WI38 (cell line): Measurements from ENCODE around the gene MXRA8.
"Not testable (repeated sequence)": the region's sequence is repeated elsewhere in the genome, so short reads cannot be mapped to it uniquely, and the experiment has no call there.

ENCODE experiments used
- H3K4me3 ChIP-seq: 2 replicates; pipeline ENCODE4 v1.5.1; 2011; ENCODE audit warnings: low read depth, mild to moderate bottlenecking, control low read depth, low read length
- TF ChIP-seq, protein P1 (sequence below): IDR thresholded peaks from 2 replicates; pipeline ENCODE4 v1.5.1; 2012; ENCODE audit warnings: low read depth, mild to moderate bottlenecking, control low read depth, low read length

Gene MXRA8

DNA sequence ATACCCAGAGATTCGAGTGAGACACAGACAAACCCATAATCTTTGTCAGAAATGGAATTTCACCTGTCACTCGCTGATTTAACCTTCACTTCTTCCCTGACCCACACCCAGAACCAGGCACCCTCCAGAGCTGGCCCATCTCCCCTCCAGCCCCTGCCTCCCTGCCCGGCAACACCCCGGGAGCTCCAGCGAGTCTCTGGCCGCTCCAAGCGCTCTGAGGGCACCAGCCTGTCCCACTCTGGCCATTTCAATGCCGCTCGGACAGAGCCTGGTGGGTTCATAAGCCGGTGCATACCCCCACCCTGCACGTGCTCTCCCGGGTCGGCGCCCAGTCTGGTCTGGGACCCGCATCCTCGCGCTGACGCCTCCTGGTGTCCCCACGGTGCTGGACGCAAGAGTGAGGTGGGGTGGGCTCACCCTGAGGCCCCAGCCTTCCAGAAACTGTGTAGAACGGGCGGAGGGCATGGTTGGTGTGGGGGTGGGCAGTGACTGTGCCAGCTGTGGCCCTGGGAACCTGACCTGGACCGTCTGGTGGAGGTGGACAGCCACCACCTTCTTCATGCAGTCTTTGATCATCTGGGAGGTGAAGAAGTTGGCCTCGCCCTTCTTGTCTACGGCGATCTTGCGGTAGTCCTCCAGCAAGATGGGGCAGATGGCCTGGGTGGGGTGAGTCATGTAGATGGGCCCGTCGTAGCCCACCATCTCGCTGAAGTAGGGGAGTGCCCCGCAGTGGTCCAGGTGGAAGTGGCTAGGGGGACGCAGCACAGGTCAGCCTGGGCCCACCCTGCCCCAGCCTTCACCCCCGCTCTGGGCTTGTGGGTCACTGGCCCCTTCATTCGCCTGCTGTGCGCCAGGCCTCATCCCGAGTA, 39.3 kb downstream of the MXRA8 start:
- TF ChIP-seq, protein P1, sequence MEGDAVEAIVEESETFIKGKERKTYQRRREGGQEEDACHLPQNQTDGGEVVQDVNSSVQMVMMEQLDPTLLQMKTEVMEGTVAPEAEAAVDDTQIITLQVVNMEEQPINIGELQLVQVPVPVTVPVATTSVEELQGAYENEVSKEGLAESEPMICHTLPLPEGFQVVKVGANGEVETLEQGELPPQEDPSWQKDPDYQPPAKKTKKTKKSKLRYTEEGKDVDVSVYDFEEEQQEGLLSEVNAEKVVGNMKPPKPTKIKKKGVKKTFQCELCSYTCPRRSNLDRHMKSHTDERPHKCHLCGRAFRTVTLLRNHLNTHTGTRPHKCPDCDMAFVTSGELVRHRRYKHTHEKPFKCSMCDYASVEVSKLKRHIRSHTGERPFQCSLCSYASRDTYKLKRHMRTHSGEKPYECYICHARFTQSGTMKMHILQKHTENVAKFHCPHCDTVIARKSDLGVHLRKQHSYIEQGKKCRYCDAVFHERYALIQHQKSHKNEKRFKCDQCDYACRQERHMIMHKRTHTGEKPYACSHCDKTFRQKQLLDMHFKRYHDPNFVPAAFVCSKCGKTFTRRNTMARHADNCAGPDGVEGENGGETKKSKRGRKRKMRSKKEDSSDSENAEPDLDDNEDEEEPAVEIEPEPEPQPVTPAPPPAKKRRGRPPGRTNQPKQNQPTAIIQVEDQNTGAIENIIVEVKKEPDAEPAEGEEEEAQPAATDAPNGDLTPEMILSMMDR, result no peak
- H3K4me3 ChIP-seq, result no peak overlapping the region

GRCh38 chr1:1318131-1318652, 40.2 kb downstream of the MXRA8 start:
- TF ChIP-seq, protein P1, result no peak
- no peak overlapping the region for H3K4me3 ChIP-seq

GRCh38 chr1:1317420-1317819, 40.9 kb downstream of the MXRA8 start:
- TF ChIP-seq, protein P1, result no peak
- no peak overlapping the region for H3K4me3 ChIP-seq

DNA sequence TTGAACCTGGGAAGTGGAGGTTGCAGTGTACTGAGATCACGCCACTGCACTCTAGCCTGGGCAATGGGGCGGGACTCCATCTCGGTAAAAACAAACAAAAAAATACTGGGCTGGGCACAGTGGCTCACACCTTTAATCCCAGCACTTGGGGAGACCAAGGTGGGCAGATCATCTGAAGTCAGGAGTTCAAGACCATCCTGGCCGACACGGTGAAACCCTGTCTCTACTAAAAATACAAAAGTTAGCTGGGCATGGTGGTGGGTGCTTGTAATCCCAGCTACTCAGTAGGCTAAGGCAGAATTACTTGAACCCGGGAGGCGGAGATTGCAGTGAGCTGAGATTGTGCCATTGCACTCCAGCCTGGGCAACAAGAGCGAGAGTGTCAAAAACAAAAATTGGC, 42.2 kb downstream of the MXRA8 start:
- not testable (repeated sequence) for H3K4me3 ChIP-seq

DNA sequence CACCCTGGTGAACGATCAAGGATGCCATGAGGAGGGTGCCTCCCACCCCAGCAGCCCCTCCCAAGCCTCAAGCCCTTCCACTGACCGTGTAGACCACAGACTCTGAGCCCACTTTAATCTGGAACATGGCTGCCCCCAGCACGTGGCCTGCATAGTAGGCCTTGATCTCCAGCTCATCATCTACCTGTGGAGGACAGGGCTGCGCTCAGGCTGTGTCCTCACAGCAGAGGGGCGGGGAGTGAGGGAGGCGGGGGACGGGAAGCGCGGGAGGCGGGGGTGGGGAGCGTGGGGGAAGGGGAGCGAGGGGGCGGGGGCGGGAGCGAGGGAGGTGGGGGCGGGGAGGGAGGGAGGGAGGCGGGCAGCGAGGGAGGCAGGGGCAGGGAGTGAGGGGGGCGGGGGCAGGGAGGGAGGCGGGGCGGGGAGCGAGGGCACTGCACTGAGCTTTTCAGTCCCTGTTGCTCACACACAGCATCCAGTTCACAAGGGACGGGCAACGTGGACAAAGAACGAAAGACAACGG, 42.9 kb downstream of the MXRA8 start:
- TF ChIP-seq, protein P1, result no peak
- H3K4me3 ChIP-seq, result no peak overlapping the region

DNA sequence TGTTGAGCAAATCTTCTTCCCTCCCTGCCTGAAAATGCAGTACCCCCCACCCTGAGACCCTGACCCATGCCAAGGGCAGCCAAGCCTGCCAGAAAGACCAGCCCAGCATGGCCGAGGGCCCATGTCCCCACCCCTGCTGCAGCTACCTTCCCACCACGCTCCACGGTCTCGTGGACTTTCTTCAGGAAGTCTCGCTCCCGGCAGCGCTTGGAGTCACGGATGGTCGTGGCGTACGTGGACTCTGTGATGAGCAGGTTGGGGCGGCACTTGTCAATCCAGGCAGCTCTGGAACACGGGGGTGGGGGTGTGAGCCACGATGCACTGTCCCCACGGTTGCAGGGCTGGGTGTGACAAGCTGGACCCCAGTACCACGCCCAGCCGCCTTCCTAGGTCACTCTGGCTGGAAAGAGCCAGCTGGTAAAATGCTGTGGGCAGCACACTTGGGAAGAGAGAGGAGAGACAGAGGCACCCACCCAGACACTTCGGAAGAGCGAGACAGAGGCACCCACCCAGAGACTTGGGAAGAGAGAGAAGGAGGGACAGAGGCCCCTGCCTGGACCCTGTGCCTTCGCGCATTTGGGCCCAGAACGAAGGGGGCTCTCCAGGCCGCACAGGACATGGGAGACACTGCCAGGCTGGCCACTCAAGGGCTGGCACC, 43.5 kb downstream of the MXRA8 start:
- TF ChIP-seq, protein P1, result no peak
- H3K4me3 ChIP-seq, result no peak overlapping the region

DNA sequence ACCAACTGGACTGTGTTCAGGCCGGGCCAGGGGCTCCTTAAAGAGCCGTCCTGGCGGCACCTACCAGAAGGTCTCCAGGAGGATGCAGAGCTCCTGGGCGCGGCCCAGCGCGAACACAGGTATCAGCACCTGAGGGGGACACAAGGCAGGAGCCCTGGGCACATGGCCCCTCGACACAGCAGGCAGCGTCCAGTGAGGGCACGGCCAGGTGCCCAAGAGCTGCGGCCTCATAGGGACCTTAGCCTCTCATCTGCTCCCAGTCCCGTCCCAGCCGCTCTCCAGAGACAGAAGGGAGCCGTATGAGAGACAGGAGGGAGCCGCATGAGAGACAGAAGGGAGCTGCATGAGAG, 44.1 kb downstream of the MXRA8 start:
- no peak overlapping the region for H3K4me3 ChIP-seq
- TF ChIP-seq, protein P1, result no peak
